K562 (cell line): ENCODE data around the gene AFDN. TPM values are rescaled to one million over a fixed set of nuclear protein-coding genes. Genes with fewer than 3 reads are reported as not detected.
A peak's percentile ranks its signal among the peaks of the same experiment; 100 is the strongest.

Experiments
- CCNT2 ChIP-seq: IDR thresholded peaks from 2 replicates; pipeline ENCODE4 v1.6.1; 2011; ENCODE audit warnings: borderline replicate concordance, low read depth, mild to moderate bottlenecking, moderate library complexity, mixed read lengths, low read length; ENCODE audit not compliant: insufficient read length; ENCODE audit errors: extremely low read depth
- CTBP1 ChIP-seq: fragments of 450-650 bp; IDR thresholded peaks from 2 replicates; pipeline ENCODE4 v1.6.1; 2016; ENCODE audit warnings: borderline replicate concordance
- DLX4 ChIP-seq: fragments of 250-450 bp; sonication (Bioruptor Pico); IDR thresholded peaks from 2 replicates; pipeline ENCODE4 v1.6.1; 2021; ENCODE audit warnings: mild to moderate bottlenecking
- HMBOX1 ChIP-seq: sonication (generic); IDR thresholded peaks from 2 replicates; pipeline ENCODE4 v1.6.1; 2016
- JUN ChIP-seq, 2 experiments: sonication (generic) in 1 of 2; formaldehyde crosslinking in 1 of 2; IDR thresholded peaks; 2 replicates each; pipeline versions ENCODE4 v1.6.1 to v1.8.0; 2012 to 2022; ENCODE audit warnings: borderline replicate concordance in 2 of 2, mild to moderate bottlenecking in 2 of 2, improper control_type of control experiment in 1 of 2, low read depth in 1 of 2, low read length in 1 of 2, missing genetic modification reagents in 1 of 2
- MEF2D ChIP-seq: conservative IDR thresholded peaks from 2 replicates; pipeline ENCODE4 v1.6.1; 2016; ENCODE audit warnings: low read depth, missing genetic modification characterization, missing compliant biosample characterization
- MNT ChIP-seq, 2 experiments: fragments of 450-650 bp; conservative IDR thresholded peaks; 2 replicates each; pipeline ENCODE4 v1.6.1; 2017; ENCODE audit warnings: mild to moderate bottlenecking in 2 of 2, moderate library complexity in 2 of 2
- MYBL2 ChIP-seq, 2 experiments: fragments of 450-650 bp in 1 of 2; sonication (generic) in 1 of 2; formaldehyde crosslinking in 1 of 2; IDR thresholded peaks; 2 replicates each; pipeline versions ENCODE4 v1.6.1 to v1.8.1; 2017 to 2022; ENCODE audit warnings: borderline replicate concordance in 1 of 2, inconsistent platforms in 1 of 2, low read depth in 1 of 2, mild to moderate bottlenecking in 1 of 2, missing genetic modification reagents in 1 of 2, moderate library complexity in 1 of 2
- NFE2L1 ChIP-seq: fragments of 450-650 bp; IDR thresholded peaks from 2 replicates; pipeline ENCODE4 v1.6.1; 2016; ENCODE audit warnings: missing genetic modification characterization, low read depth, mild to moderate bottlenecking, missing compliant biosample characterization, moderate library complexity, borderline replicate concordance
- RBM17 ChIP-seq: fragments of 200-400 bp; formaldehyde crosslinking; IDR thresholded peaks from 2 replicates; pipeline ENCODE4 v1.6.1; 2017; ENCODE audit warnings: low read depth, mild to moderate bottlenecking, low read length, borderline replicate concordance
- REST ChIP-seq, 2 experiments: fragments of 450-650 bp; formaldehyde crosslinking in 1 of 2; IDR thresholded peaks; 2 replicates each; pipeline versions ENCODE4 v1.4.0 to v1.6.1; 2014 to 2020; ENCODE audit warnings: mild to moderate bottlenecking in 2 of 2, borderline replicate concordance in 1 of 2, low read depth in 1 of 2
- XRCC3 ChIP-seq: fragments of 450-650 bp; IDR thresholded peaks from 2 replicates; pipeline ENCODE4 v1.6.1; 2017; ENCODE audit warnings: mild to moderate bottlenecking, moderate library complexity
- ZKSCAN8 ChIP-seq: fragments of 200-800 bp; sonication (Bioruptor generic); IDR thresholded peaks from 2 replicates; pipeline ENCODE4 v1.6.1; 2016; ENCODE audit warnings: missing genetic modification characterization, missing compliant biosample characterization
- ZNF699 ChIP-seq: fragments of 250-450 bp; sonication (Bioruptor Pico); IDR thresholded peaks from 2 replicates; pipeline ENCODE4 v1.8.0; 2021; ENCODE audit warnings: mild to moderate bottlenecking, moderate library complexity; ENCODE audit not compliant: insufficient replicate concordance
- ZNF707 ChIP-seq: fragments of 250-450 bp; sonication (Bioruptor Pico); conservative IDR thresholded peaks from 2 replicates; pipeline ENCODE4 v1.8.0; 2022; ENCODE audit warnings: inconsistent platforms, mild to moderate bottlenecking, moderate library complexity
- polyA plus RNA-seq, 8 experiments: library from polyadenylated mRNA; depleted of rRNA in 4 of 8; stranded (reverse) in 5 of 8; unstranded in 3 of 8; fragments of >200 nt; fragmentation: Nextera tagmentation in 2 of 8; fragmentation: Illumina TruSeq in 1 of 8; extraction: Ambion mirVana in 2 of 8; extraction: Trizol in 1 of 8; gene quantifications; 2 replicates each; pipeline versions ENCODE4 v1.2.1 to v1.2.3, GENCODE V29; 2011 to 2014; ENCODE audit warnings: inconsistent platforms in 1 of 8, missing spikeins in 1 of 8
- total RNA-seq, 7 experiments: library from RNA; depleted of rRNA in 6 of 7; stranded (reverse); fragments of >200 nt in 6 of 7; fragmentation: Illumina TruSeq in 2 of 7; extraction: Trizol in 2 of 7; gene quantifications; 2 replicates each; pipeline versions ENCODE4 v1.2.1 to v1.2.3, GENCODE V29; 2011 to 2021; ENCODE audit warnings: low replicate concordance in 1 of 7

The AFDN gene
- total and polyA plus RNA-seq, 9 of the 15 experiments (the other 6 are each of a cell fraction or from before 2014, with no cell fraction given), result 7.2 to 129 (median 105) TPM

- TF ChIP-seq MNT (conservative IDR thresholded peaks at IDR 0.05) (peak in 1 of 2 experiments; percentile 39; a peak in 1 of 4 replicates), DLX4 (CRISPR knock-in tag) (no peak), REST (IDR thresholded peaks at IDR 0.05; ENCODE audit: borderline replicate concordance) (no peak), REST (CRISPR knock-in tag; IDR thresholded peaks at IDR 0.05; ENCODE audit: low read depth) (no peak), XRCC3 (no peak), ZKSCAN8 (no peak), NFE2L1 (tag) (no peak), MYBL2 (IDR thresholded peaks at IDR 0.05; ENCODE audit: low read depth) (no peak), MYBL2 (CRISPR knock-in tag; IDR thresholded peaks at IDR 0.05; ENCODE audit: borderline replicate concordance) (no peak), HMBOX1 (peak; percentile 75), ZNF707 (CRISPR knock-in tag) (no peak), JUN (IDR thresholded peaks at IDR 0.05; ENCODE audit: borderline replicate concordance, low read depth, low read length) (0 out of 2 replicates have a peak, but pooled peaks have one; percentile 17), JUN (CRISPR knock-in tag; IDR thresholded peaks at IDR 0.05; ENCODE audit: borderline replicate concordance) (no peak), ZNF699 (CRISPR knock-in tag) (no peak), RBM17 (no peak), CCNT2 (no peak), MEF2D (no peak), CTBP1 (no peak)
These were observed 12.6 kb downstream of the AFDN start (continued) for GRCh38 chr6:167839343-167839742.
